Activated naive CD4-positive, alpha-beta T cell (primary cell): ENCODE measurements around the gene GPR139.

ENCODE experiments used
- DNase-seq, 4 experiments: peaks; one replicate each; lab custom pipeline; 2025; lab: John Stamatoyannopoulos, UW

Gene GPR139

DNA sequence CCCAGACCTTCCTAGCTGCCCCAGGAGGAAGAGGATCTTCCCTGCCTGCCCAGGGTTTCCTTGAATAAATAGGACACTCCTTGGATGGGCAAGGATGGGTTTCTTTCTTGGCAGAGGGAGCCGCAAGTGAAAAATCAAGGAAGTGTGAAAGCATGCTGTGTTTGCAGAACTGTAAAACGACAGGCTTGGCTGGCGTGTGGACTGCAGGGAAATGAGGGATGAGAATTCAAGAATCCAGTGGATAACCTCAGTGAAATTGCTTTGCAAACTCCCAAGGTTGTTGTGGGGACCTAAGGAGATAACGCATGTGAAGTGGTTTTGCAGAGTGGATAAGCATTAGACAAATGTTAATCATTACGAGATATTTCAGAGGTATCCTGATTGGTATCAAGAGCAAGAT is 20.4 kb downstream of the GPR139 start:
- no peak for DNase-seq

GRCh38 chr16:20051611-20052010 is 22.1 kb downstream of the GPR139 start:
- no peak for DNase-seq

- no peak for DNase-seq
Measured at GRCh38 chr16:20051147-20051546, 22.5 kb downstream of the GPR139 start.

DNA sequence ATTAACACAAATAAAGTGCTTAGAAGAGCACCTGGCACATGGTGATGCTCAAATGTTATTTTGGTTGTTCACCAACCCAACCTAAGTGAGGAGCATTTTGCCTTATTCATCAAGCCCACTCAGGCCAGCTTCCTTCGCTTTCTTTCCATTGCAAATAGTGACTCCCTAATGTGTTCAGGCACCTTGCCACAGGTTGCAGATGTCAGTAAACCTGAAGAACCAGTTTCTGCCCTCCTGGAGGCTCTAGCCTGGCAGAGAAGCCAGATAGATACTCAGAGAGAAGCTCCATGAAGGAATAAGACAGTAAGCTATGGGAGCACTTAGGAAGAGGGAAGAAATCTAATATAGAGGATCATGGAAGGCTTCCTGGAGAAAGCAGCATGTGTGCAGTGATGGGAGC is 23.9 kb downstream of the GPR139 start:
- DNase-seq = no peak

DNA sequence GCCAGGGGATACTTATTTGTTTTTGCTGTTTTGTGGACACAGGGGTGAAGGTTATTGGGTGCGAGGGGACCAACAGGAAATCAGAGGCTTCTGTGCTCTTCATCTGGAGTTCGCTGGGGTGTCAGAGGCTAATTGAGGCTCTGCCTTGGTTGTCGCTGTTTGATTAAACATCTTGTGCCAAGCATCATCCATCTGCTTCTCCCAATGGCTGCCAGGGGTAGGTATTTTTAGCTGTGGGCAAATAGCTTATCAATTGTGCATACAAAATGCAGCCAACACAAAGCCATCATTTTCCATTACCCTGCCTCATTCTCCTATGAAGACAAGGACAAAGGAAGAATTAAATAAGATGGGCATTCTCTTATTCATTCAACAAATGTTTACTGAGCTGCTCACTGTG is 27.8 kb downstream of the GPR139 start:
- no peak for DNase-seq

DNA sequence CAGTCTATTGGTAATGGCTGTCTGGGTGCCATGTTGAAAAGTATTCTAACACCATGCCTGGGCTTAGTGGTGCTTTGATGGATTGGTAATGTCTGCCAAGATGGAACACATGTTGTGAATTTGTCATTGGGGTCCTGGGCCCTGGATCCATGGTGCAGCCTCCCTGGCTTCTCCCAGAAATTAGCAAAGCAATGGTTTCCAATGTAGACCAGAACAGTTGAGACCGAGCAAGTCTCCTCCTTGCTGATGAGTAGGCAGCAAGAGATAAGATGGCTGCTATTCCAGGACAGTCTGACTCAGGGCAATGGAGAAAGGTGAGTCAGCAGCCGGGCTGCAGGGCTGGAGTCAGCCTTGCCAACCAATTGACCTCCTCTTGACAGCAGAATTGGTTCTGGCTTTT is 30.8 kb downstream of the GPR139 start:
- no peak for DNase-seq

DNA sequence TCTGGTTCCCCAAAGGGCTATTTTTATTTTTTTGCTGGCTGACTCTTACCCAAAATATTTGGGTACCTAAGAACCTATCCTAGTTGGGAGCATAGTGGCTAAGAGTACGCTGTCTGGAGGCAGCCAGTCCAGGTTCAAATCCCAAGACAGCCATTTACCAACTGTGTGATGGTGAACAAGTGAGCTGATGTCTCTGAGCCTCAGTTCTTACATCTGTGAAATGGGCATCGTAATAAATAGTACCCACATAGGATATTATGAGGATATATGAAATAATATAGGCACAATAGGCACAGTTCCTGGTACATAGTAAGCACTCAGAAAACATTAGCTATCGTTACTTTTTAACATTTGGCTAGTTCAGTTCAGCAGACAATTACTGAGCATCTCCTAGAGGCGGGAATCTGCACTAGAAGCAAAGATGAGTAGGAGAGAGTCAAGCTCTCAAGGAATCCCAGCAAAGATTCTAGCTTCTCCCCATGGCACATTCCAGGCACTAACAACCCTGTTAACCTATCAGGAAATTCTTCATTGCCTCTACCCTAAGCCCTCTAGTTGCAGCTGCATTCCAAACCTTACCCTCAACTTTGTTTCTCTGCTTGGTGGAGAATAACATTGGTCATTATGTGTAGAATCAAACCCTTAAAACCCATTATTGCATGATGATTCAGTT is 31.6 kb downstream of the GPR139 start:
- no peak for DNase-seq

GRCh38 chr16:20040011-20040410 is 33.7 kb downstream of the GPR139 start:
- no peak for DNase-seq

- DNase-seq = no peak
Measured at GRCh38 chr16:20029611-20030010, 44.1 kb downstream of the GPR139 start.

DNA sequence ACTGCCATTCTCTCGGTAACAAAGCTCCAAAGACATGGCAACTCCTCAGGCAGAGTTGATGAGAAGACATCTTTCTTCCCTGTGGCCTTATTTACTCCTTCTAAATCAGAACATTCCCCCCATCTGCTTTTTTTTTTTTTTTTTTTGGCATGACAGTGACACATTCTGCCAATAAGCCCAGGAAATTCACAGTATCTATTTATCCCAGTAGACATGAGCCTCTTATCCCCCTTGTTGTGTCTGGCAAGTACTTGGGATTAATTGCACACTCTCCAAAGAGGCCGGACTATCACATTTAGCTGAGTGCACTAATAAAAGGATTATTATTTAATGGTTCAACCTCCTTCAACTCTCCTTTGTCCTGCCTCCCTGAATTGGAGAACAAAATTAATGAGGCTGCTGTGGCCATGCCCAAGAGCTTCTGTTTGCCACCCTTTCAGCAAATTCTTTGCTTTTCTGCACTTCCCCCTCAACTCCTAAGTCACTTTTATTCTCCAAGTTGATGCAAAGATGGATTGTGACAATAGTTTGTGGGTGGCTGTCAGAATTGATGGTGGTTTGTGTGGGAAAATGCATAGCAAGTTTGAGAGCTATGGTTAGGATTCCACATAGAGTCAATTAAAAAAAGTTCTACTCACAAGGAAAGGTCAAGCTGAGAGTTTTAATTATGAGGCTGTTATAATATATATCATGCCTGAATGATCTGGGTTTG is 47.2 kb downstream of the GPR139 start:
- no peak for DNase-seq

DNA sequence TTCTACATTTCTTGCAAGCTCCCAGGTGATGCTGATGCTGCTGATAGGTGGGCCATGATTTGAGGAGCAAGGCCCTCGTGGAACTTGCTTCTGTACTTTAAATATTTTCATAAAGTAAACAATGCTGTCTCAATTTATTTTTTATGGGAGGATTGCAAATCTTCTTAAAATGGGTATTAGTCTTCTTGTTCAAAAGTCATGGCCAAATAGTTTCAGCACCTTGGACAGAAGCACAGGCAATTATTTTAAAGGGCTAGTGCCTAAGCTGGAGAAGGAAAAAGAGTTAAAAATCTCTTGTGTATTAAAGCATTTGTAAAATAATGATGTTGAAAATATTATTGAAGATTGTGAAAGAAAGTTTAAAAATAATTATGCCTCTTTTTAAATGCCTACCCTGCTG is 50.5 kb downstream of the GPR139 start:
- no peak for DNase-seq

DNA sequence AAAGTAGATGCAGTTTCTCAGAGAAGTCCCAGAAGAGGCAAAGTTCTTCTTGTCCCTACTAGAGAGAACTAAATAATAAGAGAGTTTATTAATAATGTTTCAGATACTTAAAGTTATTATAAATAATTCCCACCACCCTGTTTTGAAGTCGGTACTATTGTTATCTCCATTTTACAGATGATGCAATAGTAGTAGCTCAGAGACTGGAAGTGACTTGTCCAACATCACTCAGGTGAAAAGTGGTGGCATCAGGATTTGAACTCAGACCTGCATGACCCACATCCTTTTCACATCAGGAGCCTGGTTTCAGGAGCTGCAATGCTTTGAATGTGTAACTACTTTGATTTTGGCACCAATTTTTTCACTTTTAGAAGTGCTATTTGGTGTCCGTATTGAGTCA is 52.7 kb downstream of the GPR139 start:
- no peak for DNase-seq

- no peak for DNase-seq
Measured at GRCh38 chr16:20020083-20020482, 53.6 kb downstream of the GPR139 start.

DNA sequence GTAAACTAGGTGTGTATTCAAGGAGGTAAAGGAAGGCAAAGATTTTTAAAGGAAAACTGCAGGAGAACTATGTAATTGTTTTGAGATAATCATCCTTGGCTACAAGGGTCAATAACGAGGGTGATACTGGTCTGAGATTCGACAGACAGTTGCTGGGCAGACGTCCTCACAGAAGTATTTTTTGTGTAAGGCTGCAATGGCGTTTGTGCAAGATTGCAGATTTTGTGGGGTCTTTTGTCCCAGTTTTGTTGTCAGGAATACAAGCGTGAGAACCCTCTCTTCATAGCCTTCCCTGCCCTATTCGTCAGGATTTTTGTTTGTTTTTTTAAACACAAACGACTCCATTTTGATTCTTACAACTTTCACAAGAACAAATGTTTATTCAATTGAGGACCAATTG is 57.5 kb downstream of the GPR139 start:
- no peak for DNase-seq

- no peak for DNase-seq
Measured at GRCh38 chr16:20004931-20005330, 68.8 kb downstream of the GPR139 start.

DNA sequence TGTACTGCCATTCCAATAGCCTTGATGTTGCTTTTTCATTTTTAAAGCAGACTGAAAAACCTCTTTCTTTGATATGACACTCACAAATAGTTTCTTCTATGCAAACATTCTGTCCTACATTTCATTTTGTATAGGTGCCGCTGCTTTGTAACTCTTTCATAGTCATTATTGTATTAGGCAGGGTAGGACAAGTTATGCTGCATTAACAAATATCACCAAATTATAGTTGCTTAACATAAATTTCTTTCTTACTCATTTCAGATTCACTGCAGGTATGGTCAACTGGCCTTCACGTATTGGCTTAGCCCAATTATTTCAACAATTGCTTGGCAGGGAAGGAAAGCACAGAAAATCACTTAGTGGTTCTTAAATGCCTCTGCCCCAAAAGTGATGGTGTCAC is 70.8 kb downstream of the GPR139 start:
- DNase-seq = no peak

DNA sequence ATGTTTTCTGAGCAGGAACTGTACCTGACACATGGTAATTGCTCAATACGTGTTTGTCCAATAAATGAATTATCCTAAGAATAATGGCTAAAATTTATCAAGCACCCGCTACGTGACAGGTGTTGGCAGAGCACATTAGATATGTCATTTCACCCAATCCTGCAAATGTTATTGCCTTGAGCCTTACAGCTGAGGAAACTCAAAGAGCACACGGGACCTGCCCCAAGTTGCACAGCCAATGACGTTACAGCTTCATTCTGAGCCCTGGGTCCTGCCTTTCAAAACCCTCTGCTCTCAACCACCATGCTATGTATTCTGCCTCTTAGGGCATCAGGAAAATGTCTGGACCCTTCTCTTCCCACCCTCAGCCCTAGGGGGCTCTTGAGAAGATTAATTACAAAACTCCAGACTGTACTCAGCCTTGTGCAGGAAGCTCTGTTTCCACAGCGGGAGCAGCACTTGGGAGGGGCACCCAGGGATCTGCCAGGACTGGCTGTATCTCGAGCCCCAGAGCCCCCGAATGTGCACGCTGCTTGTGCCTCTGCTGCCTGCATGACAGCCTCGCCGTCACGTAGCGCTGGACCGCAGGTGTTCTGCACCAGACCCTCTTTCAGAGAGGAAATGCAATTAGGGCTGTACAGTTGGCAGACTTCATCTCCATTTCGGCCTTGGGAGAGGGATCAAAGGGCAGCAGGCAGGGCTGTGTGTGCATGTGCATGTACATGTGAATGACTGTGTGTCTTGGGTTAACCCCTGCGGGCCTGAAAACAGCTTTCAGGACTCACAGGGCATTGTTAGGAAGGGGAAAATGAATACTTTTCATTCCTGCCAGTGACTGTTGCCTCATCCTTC is 71.6 kb downstream of the GPR139 start:
- DNase-seq = no peak

GRCh38 chr16:19997734-19998133 is 76.0 kb downstream of the GPR139 start:
- DNase-seq = no peak

GRCh38 chr16:19997264-19997663 is 76.4 kb downstream of the GPR139 start:
- no peak for DNase-seq

GRCh38 chr16:19994466-19995170 is 79.1 kb downstream of the GPR139 start:
- no peak for DNase-seq

DNA sequence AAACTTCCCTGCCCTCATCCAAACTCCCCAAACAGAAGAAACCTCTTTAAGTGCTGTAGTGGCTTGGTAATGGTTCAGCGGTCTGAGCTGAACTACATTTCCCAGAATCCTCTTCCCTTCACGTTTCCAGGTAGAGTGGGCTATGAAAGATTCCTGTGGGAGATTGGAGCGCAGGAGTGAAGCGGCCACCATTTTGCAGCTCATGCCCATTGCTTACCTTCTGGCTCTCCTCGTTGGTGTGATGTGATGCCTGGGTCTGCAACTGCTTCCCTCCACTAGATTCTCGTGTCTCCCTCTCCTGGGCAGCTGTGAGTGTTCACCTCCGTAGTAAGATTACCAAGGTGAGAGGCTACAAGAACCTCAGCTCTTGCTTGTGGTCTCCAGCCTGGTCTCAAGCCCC is 82.1 kb downstream of the GPR139 start:
- no peak for DNase-seq

- no peak for DNase-seq
Measured at GRCh38 chr16:19984135-19984534, 89.6 kb downstream of the GPR139 start.
